Endothelial cell of umbilical vein (primary cell): ENCODE results near the gene NFIA. TPM values are rescaled to one million over a fixed set of nuclear protein-coding genes. Genes with fewer than 3 reads are reported as not detected.

Experiments used
- BruUV-seq: library from RNA; stranded (reverse); fragments of 400-500 nt; replicated peaks from 2 replicates; lab custom pipeline; 2021; lab: Mats Ljungman, UMichigan
- CTCF ChIA-PET: fragments of 300-600, 350-600 bp; sonication (Branson Sonifier 250); formaldehyde crosslinking; loops from one replicate; lab custom pipeline; 2021; ENCODE audit warnings: antibody characterized with exemption, inconsistent platforms; lab: Charles Lee
- POLR2A ChIA-PET: fragments of 300-600, 350-600 bp; sonication (Branson Sonifier 250); formaldehyde crosslinking; loops from one replicate; lab custom pipeline; 2021; ENCODE audit warnings: antibody characterized with exemption, inconsistent platforms; lab: Charles Lee
- DNase-seq: peaks from one replicate; pipeline ENCODE4 v3.0.0-alpha.2; 2011; ENCODE audit warnings: low read depth, low spot score
- FAIRE-seq: peaks from 2 replicates; lab custom pipeline; 2011; peaks lifted over from hg19 to GRCh38; lab: Jason Lieb, UNC
- H2AFZ ChIP-seq: 2 replicates; pipeline ENCODE4 v1.6.0; 2012; ENCODE audit warnings: low read depth, low read length, control low read depth, inconsistent platforms
- H3K27ac ChIP-seq: 2 replicates; pipeline ENCODE4 v1.5.1; 2011; ENCODE audit warnings: low read depth, mild to moderate bottlenecking, control low read depth, low read length, moderate library complexity; ENCODE audit not compliant: insufficient read depth
- H3K27me3 ChIP-seq, 2 experiments: 2 replicates each; pipeline versions ENCODE4 v1.6.0 to v1.6.1; 2011; ENCODE audit warnings: low read length in 2 of 2, mixed read lengths in 1 of 2; ENCODE audit not compliant: control insufficient read depth in 2 of 2, insufficient read depth in 2 of 2
- H3K36me3 ChIP-seq, 2 experiments: 2 replicates in 1 of 2; 3 replicates in 1 of 2; pipeline ENCODE4 v1.5.1; 2011; ENCODE audit warnings: low read length in 2 of 2, mild to moderate bottlenecking in 1 of 2, moderate library complexity in 1 of 2; ENCODE audit not compliant: control insufficient read depth in 2 of 2, insufficient read depth in 2 of 2; ENCODE audit errors: extremely low read depth in 1 of 2
- H3K4me1 ChIP-seq: 3 replicates; pipeline ENCODE4 v1.5.1; 2011; ENCODE audit warnings: mild to moderate bottlenecking, low read length; ENCODE audit not compliant: control insufficient read depth, insufficient read depth; ENCODE audit errors: extremely low read depth
- H3K4me2 ChIP-seq: 2 replicates; pipeline ENCODE4 v1.6.1; 2011; ENCODE audit warnings: low read length, control low read depth, mixed read lengths; ENCODE audit not compliant: insufficient read depth
- H3K4me3 ChIP-seq, 3 experiments: fragments of 200-600 bp in 1 of 3; sonication (generic), shearing (Covaris generic) in 1 of 3; replicated peaks in 1 of 3; 2 replicates each; pipeline ENCODE4 v1.5.1; 2011 to 2016; ENCODE audit warnings: control low read depth in 3 of 3, low read length in 3 of 3, mild to moderate bottlenecking in 2 of 3, inconsistent platforms in 1 of 3, low read depth in 1 of 3, moderate library complexity in 1 of 3; ENCODE audit not compliant: insufficient read depth in 1 of 3
- H3K79me2 ChIP-seq: 2 replicates; pipeline ENCODE4 v1.6.0; 2012; ENCODE audit warnings: low read length, inconsistent platforms; ENCODE audit not compliant: control insufficient read depth, insufficient read depth
- H3K9ac ChIP-seq: replicated peaks from 2 replicates; pipeline ENCODE3; 2011; ENCODE audit warnings: low read length, control low read depth; ENCODE audit not compliant: insufficient read depth; ENCODE audit errors: extremely low read depth
- H3K9me1 ChIP-seq: replicated peaks from 3 replicates; pipeline ENCODE4 v1.6.0; 2011; ENCODE audit warnings: mild to moderate bottlenecking, low read length; ENCODE audit not compliant: control insufficient read depth, insufficient read depth; ENCODE audit errors: extremely low read depth
- H3K9me3 ChIP-seq: replicated peaks from 2 replicates; pipeline ENCODE4 v1.5.1; 2012; ENCODE audit warnings: low read length, inconsistent platforms; ENCODE audit not compliant: control insufficient read depth, insufficient read depth
- H4K20me1 ChIP-seq: replicated peaks from 2 replicates; pipeline ENCODE3; 2011; ENCODE audit warnings: mild to moderate bottlenecking, low read length; ENCODE audit not compliant: control insufficient read depth, insufficient read depth; ENCODE audit errors: extremely low read depth
- CTCF ChIP-seq, 2 donors: IDR thresholded peaks; 1 replicate in 1 of 2; 2 replicates in 1 of 2; pipeline ENCODE4 v1.5.1; 2011; ENCODE audit warnings: low read length in 2 of 2, mild to moderate bottlenecking in 2 of 2, moderate library complexity in 2 of 2, control low read depth in 1 of 2, inconsistent platforms in 1 of 2, low read depth in 1 of 2; ENCODE audit not compliant: insufficient read depth in 1 of 2; ENCODE audit errors: extremely low read depth in 1 of 2
- EZH2 ChIP-seq: IDR thresholded peaks from 2 replicates; pipeline ENCODE4 v1.6.1; 2012; ENCODE audit warnings: borderline replicate concordance, low read depth, mild to moderate bottlenecking, moderate library complexity, low read length, inconsistent platforms; ENCODE audit not compliant: severe bottlenecking
- FOS ChIP-seq: IDR thresholded peaks from 2 replicates; pipeline ENCODE4 v1.6.1; 2011; ENCODE audit warnings: mild to moderate bottlenecking, low read length, moderate library complexity, borderline replicate concordance; ENCODE audit not compliant: insufficient read depth
- GATA2 ChIP-seq: IDR thresholded peaks from 2 replicates; pipeline ENCODE4 v1.7.0; 2011; ENCODE audit warnings: low read depth, mild to moderate bottlenecking, moderate library complexity, mixed read lengths, low read length; ENCODE audit not compliant: insufficient read length, insufficient read depth
- JUN ChIP-seq: IDR thresholded peaks from 2 replicates; pipeline ENCODE4 v1.6.1; 2011; ENCODE audit warnings: borderline replicate concordance, low read depth; ENCODE audit not compliant: insufficient read length, insufficient read depth
- MYC ChIP-seq: IDR thresholded peaks from one replicate; pipeline ENCODE4 v1.6.1; 2011; ENCODE audit warnings: mild to moderate bottlenecking, low read depth, low read length
- POLR2A ChIP-seq: IDR thresholded peaks from 2 replicates; pipeline ENCODE4 v1.6.1; 2012; ENCODE audit warnings: low read depth, mild to moderate bottlenecking, control low read depth, low read length
- dilution Hi-C: fragments of 300-500 bp; cut with MboI; formaldehyde crosslinking; loops from one replicate; pipeline ENCODE4 v1.15.0; 2019; ENCODE audit warnings: low sequenced_read_pairs; ENCODE audit not compliant: extremely low pct_ligation_motif_present
- intact Hi-C: fragments of 100-400 bp; cut with micrococcal nuclease; formaldehyde crosslinking; loops from one replicate; pipeline ENCODE4 v1.10.0; 2022
- polyA plus RNA-seq, 4 experiments: library from polyadenylated mRNA; depleted of rRNA in 3 of 4; stranded (reverse) in 3 of 4; unstranded in 1 of 4; fragments of >200 nt; gene quantifications; 2 replicates each; pipeline versions ENCODE4 v1.2.1 to v1.2.3, GENCODE V29; 2011 to 2012; ENCODE audit warnings: missing spikeins in 1 of 4
- total RNA-seq: library from RNA; stranded (reverse); gene quantifications from 2 replicates; pipeline ENCODE4 v1.2.3, GENCODE V29; 2021

NFIA gene
- total and polyA plus RNA-seq, 2 donors (not counting 3 experiments of a cell fraction or from before 2014, with no cell fraction given), result 25.5 to 47.0 TPM

GRCh38 chr1:61274939-61275338 is 192.6 kb downstream of the NFIA start:
- ChIA-PET CTCF (interaction anchor here (1.6 kb wide), 1 partner anchor 10 kb away, joined by 3 read pairs; no protein-coding TSS in a partner anchor), POLR2A (no interaction called here)
- H3K9me3 ChIP-seq, result no peaks in the 10 kb centered on the region
- H3K4me1 ChIP-seq, result peaks cover 18% of the 10 kb centered on the region
- no peak overlapping the region for H3K9ac ChIP-seq
- no peak overlapping the region for H3K4me2 ChIP-seq
- FAIRE-seq, result no peak
- BruUV-seq, result no TSS peak
- no peak overlapping the region for H2AFZ ChIP-seq
- no peak for DNase-seq
- H3K9me1 ChIP-seq, result no peaks in the 10 kb centered on the region
- no peak overlapping the region for H3K27ac ChIP-seq
- H3K36me3 ChIP-seq, result no peaks in the 10 kb centered on the region
- no peaks in the 10 kb centered on the region for H3K27me3 ChIP-seq
- H4K20me1 ChIP-seq, result no peaks in the 10 kb centered on the region
- TF ChIP-seq FOS (no peak), GATA2 (no peak), JUN (no peak), EZH2 (no peak), CTCF (IDR thresholded peaks at IDR 0.05; ENCODE audit: extremely low read depth in 1 of 2, insufficient read depth in 1 of 2, low read depth in 1 of 2, low read length in 2 of 2) (no peak), MYC (no peak), POLR2A (no peak)
- H3K4me3 ChIP-seq, result no peak overlapping the region
- dilution Hi-C loops, result no loop called here
- intact Hi-C loops, result no loop called here
- peaks cover 3% of the 10 kb centered on the region for H3K79me2 ChIP-seq
